NCI-H1930 (cell line): Measurements from ENCODE around the gene IPO4.
"Not testable (repeated sequence)": the region's sequence is repeated elsewhere in the genome, so short reads cannot be mapped to it uniquely, and the experiment has no call there.

Source experiments
- DNase-seq, 2 experiments: peaks; one replicate each; lab custom pipeline; 2025; lab: John Stamatoyannopoulos, UW

The IPO4 gene

DNA sequence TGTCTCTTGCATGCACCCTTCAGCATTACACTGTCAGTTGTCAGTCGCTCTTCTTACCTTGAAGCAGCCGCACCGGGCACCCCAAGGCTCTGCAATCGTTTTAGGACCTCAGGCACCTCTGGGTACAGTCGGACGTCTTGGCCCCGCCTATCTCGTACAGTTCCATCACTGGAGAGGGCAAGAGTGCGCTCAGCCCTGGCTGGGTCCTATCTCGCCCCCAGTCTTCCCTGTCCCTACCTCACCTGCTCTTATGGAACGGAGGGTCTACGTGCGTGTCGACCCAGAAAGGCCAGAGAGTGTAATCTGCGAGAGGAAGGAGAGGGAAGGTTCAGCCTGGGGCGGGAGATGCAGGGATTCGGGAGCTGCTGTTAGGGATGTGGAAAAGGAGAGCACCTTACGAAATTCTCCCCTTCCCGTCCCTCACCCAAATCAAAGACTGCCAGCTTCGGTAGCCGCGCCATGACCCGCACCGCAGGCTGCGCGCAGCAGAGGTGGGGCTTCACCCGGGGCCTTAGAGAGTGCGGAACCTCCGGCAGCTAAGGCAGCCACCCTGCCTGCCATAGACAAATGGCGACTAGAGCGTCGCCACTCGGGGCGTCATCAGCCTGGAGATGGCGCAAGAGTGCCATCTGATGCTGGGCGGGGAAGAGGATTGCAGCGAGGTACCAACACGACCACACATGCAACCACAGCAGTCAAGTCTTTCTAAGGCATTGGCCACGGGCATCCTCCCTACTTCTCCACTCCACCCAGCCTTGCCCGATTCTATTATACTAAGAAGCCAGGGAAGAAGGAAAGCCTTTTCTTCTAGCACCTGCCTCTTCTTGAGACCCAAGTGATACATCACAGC is 27.1 kb upstream of the IPO4 start, which contains the start of gene MDP1:
Gene MDP1 (minus strand): TSS at position 572 of the 850 bp plus-strand sequence. CDS start 111 bp downstream, at position 461.
- DNase-seq: peak; percentile 76 to 89

DNA sequence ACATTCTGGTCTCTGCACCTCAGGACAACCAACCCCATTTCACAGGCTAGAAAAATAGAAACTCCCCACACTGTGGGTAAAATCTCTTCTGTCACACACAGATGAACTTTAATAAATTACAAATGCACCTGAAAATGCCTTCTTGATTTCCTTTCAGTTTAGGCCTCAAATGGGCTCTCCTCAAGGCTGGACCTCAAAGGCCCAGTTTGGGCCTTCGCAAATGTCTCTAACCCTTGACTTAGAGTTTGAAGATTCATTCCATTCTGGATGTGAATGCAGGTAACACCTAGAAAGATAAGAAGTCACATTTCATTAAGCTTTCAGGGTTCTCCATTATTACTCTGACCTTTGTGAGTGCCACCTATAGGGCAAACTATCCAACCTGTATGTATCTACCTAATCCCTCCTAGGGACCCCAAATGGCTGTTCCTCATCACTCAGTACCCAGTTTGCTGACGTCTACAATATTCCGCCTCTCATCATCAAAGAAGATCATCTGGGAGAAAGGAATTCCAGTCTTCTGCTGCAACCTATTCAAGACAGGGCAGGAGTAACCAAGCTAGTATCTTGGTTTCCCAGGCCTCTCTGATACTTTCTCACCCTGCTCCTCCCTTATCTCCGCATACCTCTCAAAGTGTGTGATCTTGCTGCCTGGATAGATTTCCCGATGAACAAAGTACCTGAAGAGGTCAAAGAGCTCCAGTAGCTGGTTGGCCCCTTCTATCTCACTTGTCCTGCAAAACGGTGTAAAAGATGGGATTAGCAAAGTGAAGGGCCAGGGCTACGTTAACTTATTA is 25.4 kb upstream of the IPO4 start:
- DNase-seq: no peak

DNA sequence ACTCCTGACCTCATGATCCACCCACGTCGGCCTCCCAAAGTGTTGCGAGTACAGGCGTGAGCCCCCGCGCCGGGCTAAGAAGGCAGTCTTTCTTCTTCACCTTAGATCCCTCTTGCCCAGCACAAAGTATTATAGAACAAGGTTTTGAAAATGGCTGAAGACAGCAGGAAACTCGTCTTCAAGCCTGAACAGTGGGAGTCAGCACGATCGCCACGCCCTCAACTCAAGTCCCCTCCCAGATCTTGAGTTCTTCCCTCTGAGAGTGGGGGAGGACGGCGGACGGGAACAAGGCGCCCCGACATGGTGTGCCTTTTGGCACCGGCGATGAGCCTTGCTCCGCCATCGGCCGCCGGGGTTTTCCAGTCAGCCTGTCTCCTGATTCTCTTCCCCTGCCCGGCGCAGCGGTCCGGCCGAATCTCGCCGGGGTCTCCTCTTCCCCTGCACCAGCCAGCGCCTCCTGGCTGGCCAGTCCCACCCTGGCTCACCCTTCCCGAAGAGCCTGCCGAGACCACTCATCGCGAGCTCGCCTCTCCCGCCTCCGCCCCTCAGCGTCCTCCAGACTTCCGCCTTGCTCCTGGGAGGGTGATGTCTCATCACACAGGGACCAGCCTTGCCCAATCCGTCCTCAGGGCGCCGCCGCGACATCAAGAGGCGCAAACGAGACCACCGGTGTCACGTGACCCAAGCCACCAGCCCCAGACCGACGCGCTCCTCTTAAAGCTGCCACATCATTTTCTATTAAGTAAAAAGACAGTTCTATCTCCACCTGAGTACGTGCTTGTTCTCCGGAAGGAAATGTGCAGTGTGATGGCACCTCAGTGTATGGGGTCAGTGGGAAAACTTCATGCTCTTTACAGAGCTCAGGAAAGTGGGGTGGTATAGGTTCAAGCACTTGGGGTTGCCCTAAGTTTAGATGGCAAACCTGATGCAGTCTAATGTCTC is 24.6 kb upstream of the IPO4 start, which contains the start of gene CHMP4A:
Gene CHMP4A (minus strand): TSS at position 565 of the 942 bp plus-strand sequence. CDS start 49 bp downstream, at position 516.
- DNase-seq: peak; percentile 93 to 94

DNA sequence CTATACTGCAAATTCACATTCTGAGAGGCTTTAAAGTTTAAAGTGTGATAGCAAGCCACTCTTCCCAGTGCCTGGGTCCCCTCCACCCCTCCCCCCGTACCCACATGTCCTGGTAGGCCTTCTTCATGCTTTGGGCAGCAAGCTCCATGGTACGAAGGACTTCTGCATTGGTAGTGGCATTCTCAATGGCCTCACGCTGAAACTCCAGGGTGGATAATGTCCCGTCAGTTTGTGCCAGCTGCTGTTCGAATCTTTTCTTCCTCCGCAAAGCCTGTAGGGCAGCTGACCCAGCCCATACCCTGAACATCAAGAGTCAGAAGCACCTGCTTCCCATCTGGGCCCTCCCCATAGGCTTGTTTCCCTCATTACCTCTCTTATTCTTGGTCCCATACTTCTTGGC is 22.7 kb upstream of the IPO4 start:
- no peak for DNase-seq

DNA sequence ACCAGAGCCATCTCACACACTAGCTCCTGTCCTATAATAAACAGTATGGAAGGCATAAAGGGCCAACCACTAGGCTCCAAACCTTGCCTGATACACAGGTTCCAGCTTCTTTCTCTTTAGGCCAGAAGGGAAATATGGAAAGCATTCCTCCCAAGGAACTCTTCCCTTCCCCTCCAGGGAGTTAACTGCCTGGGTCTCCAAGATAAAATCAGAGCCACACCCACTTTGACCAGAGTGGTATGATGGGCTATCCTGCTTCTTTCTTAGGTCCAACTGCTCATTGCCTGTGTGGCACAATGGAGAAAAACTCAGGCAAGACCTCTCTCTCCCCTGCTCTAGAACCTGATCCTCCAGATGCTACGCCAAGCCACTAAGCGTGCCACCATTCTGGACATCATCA is 19.0 kb upstream of the IPO4 start:
- no peak for DNase-seq

DNA sequence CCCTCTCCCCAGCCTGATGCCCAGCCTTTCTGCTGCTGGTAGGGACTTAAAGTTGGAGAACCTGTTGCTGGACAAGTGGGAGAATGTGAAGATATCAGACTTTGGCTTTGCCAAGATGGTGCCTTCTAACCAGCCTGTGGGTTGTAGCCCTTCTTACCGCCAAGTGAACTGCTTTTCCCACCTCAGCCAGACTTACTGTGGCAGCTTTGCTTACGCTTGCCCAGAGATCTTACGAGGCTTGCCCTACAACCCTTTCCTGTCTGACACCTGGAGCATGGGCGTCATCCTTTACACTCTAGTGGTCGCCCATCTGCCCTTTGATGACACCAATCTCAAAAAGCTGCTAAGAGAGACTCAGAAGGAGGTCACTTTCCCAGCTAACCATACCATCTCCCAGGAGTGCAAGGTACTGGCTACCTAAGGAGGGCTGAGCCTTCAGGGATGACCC is 18.5 kb upstream of the IPO4 start:
- no peak for DNase-seq

DNA sequence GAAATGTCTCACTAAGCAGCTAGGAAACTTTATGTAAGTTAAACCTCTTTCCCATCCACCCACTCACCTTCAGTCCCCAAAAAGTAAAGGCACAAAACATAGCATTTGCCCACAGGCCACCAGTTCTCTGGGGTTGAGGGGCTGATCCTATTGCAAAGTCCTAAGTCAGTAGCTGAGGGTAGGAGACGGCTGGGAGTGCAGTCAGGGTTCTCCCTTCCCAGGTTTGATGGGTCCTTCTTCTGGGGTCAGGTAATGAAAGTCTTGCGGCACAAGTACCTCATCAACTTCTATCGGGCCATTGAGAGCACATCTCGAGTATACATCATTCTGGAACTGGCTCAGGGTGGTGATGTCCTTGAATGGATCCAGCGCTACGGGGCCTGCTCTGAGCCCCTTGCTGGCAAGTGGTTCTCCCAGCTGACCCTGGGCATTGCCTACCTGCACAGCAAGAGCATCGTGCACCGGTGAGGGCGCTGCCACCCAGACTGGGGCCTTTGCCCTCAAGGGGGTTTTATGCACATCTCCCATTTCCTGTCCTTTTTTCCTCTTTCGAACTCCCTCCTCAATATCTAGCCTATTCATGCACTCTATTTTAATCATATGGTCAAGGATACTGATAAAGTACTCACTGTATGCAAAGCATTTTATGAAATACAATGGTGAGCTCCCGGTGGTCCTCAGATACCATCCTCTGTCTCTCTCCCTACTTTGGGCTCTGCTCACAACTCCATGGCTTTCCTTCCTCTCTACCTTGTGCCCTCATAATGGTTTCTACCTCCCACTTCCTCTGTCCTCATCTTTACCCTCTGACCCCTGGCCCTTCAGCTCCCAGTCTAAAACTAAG is 17.9 kb upstream of the IPO4 start:
- no peak for DNase-seq

DNA sequence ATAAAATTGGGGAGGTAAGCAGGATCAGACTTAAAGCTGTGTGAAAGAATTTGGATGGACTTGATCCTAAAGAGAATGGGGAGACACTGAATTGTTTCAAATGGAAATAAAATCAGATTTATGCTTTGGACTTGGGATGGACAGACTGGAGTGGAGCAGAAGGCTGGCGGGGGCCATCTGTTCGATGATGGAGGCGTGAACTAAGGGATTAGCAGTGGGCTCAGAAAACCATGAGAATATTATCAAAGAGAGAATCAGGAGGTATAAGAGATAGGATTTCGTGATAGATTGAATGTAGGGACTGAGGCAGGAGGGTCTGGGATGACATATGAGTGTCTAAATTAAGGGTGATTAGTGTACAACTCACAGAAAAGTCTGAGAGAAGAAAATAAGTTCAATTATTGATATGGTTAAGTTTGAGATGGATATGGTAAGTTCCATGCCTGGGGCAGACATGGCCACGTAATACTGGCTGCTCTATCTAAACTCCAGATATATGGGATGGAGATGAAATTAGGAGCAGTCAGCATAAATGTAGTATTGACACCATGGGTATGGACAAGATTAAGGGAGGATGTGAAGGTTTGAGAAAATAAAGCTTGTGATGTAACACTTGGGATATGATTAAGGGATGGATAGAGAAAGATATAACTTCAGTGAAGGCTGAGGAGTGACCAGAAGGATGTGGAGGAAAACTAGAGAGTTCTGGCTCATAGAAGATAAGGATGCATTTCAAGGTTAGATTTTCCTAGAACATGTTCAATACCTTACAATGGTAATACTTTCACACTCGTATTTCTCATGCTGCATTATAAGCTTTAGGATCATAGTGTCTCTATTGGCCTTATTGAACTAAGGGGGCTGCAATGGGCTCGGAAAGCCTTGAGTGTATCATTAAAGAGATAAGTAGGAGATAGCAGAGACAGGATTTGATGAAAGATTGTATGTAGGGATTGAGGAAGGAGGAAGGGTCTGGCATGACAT is 15.8 kb upstream of the IPO4 start:
- no peak for DNase-seq

DNA sequence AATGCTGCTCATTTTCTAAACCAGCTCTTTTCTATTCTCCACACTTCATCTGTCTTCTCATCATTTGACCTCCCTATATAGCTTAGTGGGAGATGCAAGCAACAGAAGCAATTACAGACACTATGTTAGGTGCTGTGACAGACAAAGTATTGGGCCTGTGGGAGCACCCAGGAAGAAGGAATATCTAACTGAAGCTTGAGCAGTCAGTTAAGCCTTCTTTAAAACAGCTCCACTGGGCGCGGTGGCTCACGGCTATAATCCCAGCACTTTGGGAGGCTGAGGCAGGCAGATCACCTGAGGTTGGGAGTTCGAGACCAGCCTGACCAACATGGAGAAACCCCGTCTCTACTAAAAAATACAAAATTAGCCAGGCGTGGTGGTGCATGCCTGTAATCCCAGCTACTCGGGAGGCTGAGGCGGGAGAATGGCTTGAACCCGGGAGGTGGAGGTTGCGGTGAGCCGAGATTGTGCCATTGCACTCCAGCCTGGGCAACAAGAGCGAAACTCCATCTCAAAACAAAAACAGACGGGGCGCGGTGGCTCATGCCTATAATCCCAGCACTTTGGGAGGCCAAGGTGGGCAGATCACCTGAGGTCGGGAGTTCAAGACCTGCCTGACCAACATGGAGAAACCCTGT is 14.8 kb upstream of the IPO4 start:
- DNase-seq: not testable (repeated sequence)

DNA sequence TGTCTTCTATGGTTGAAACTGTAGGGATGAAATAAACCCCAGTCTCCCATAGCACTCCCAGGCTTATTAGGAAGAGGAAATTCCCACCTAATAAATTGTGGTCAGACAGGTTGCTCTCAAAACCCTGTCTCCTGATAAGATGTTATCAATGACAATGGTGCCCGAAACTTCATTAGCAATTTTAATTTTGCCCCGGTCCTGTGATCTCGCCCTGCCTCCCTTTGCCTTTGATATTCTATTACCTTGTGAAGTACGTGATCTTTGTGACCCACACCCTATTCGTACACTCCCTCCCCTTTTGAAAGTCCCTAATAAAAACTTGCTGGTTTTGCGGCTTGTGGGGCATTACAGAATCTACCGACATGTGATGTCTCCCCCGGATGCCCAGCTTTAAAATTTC is 13.9 kb upstream of the IPO4 start:
- DNase-seq: not testable (repeated sequence)

DNA sequence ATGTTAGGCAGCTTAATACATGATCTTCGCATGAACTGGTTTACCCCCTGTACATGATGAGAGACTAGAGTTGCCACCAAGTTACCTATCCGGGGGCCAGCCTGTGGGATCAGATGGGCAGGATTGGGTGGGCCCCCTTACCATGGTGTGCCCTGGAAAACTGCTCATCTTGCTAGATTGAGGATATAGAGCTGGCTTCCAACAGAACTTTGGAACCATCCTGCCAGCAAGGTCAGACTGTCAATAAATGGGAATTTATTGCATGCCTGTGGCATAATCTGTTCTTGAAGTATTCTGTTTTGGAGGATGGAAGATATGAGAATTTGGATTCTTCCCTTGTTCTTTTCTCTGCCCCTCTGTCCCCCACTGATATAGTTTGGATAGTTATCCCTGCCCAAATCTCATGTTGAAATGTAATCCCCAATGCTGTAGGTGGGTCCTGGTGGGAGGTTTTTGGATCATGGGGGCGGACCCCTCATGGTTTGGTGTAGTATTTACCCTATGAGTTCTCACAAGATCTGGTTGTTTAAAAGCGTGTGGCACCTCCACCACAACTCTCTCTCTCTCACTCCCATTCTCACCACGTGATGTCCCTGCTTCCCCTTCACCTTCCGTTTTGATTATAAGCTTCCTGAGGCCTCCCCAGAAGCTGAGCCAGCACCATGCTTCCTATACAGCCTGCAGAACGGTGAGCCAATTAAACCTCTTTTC is 10.4 kb upstream of the IPO4 start:
- DNase-seq: no peak

DNA sequence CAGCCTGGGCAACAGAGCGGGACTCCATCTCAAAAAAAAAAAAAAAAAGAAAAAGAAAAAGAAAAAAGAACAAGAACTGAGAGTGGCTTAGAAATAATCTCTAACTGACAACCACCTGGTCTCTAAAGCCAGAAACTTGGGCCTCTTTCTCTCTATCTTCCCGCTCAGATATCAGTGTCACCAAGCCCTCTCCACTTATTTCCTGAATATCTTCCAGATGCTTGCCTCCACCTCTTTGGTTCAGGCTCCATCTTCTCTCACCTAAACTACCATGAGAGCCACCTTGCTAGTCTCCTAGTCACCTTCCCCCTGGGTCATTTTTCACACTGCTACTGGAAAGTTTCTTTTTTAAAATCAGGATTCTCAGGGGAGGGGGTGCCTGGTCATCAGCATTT is 8.4 kb upstream of the IPO4 start:
- DNase-seq: no peak

DNA sequence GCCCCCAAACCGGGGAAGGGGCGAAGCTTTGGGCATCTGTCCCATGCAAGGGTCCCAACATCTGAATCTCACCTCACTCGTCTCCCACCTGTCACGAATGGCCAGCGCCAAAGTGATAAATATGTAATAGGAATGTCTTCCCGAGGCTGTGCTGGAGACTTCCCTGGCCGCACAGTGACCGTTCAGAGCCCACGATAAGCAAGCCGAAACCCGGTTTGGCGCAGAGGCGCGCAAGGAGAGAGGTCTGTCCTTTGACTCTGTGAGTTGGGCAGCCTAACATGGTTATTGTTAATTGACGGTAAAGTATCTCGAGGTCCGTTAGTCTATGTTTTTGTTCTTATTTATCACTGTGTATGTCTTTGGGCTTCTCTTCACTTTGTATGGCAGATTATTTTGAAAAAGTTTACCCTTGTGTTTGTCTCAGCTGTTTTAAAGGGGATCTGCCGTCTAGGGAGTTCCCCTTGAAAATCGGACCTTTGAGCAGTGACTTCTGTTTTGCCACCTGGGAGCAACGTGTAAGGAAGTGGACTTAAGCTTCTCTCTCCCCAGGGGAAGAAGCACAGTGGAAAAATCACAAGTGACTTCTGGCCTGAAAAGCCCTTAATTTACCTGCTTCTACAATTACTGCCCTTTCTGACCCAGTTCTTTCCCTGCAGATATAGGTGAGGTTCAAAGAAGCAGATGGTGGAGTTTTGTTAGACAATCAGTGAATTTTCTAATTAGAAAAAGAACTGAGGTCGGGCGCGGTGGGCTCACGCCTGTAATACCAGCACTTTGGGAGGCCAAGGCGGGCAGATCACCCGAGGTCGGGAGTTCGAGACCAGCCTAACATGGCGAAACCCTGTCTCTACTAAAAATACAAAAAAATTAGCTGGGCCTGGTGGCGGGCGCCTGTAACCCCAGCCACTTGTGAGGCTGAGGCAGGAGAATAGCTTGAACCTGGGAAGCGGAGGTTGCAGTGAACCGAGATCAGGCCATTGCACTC is 7.7 kb upstream of the IPO4 start:
- DNase-seq: no peak

DNA sequence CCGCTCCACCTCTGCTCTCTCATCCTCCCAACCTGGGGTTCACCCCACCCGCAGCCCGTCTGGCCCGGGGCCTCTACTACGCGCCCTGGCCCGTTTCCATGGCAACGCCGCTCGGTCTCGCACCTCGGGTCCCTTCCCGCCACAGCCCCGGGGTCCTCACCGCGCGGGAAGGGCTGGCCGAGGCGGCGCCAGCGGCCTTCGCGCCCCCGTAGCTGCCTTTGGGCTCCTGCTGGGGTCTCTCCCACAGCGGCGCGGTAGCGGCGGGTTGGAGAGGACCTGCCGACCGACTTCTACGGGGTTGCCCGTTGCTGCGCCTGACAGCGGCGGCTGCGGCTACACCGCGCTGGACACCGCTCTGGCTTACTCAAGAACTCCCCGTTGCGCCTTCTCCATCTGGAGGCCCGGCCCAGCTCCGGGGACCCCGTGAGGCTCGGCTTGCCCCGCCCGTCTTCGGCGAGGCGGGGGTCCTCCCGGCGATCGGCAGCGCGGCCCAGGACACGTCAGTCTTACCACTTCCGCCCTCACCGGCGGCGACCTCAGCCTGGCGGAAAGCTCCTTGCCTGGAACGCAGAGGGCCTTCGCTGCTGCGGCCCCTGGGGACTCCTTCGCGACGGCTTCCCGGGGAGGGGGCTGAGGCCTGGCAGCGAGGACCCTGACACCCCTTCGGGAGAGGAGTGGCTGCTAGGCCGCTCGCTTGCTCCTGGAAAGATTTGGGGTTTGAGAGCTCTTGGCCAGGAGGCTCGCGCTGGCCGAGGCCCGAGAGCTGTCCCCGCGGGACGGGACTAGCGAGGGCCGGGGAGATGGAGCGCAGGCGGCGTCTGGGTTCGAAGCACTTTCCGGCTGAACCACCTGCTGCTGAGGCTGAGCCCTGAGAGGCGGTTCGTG is 6.8 kb upstream of the IPO4 start, which contains the start of gene TM9SF1:
Gene TM9SF1 (minus strand): TSS at position 256 of the 885 bp plus-strand sequence. CDS start 422 bp downstream, outside the sequence.
- peak; percentile 71 to 76 for DNase-seq

DNA sequence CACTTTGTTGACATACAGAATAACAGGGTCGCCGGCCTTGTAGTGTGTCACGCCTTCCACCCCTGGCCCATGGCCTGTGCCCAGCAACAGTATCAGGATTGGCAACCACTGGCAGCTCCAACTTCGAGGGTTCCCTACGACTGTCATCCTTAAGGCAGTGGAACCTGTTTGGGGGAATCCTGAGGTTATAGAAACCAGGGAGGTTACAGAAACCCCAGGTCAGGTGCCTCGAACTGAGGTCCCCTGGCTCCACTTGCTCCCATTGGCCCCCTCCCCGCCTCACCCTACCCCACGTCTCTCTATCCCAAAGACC is 6.2 kb upstream of the IPO4 start:
- DNase-seq: no peak

DNA sequence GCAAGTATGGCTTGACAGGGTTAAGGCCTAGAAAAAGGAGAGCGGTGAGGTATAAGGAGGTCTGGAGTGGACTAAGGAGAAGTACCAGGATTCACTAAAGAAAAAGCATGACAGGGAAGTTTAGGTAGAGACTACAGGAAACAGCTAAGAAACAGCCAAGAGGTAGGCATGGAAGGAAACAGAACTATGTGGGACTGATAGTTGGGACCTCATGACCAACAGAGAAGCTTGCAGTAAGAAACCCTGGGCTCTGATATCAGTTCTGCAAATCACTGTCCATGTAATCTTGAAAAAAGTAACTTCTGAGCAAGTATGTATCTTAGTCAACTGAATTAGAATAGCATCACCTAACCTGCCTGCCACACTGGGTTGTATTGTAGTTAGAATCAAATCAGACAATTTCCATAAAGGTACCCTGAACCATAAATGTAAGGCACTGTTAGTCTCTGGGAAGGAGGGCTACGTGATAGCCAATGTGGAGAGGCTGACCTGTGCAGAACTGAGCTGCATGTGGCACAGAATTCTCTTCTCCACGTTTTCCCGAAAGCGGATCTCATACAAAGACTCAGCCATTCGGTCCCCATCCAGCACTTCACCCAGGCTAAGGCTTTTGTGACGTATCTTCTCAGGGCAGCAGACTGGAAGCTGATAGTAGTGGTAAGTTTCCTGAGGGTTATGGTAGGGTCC is 5.7 kb upstream of the IPO4 start:
- DNase-seq: no peak
